Subcutaneous adipose tissue (tissue), 4 donors: ENCODE results near the gene SCP2D1. TPM values are rescaled to one million over a fixed set of nuclear protein-coding genes. Genes with fewer than 3 reads are reported as not detected.

Experiments used
- total RNA-seq, 4 donors: library from RNA; depleted of rRNA; stranded (reverse); fragments of >200 nt; gene quantifications; one replicate each; pipeline ENCODE4 v1.1.0, GENCODE V29; 2016
- TF ChIP-seq, protein P1 (sequence below): fragments of 450-650 bp; IDR thresholded peaks from one replicate; pipeline ENCODE4 v1.5.1; 2016; ENCODE audit warnings: low read depth, mild to moderate bottlenecking, control low read depth, antibody characterized with exemption, moderate library complexity

Gene SCP2D1
- total RNA-seq, 4 donors from 2014 or later = not detected

DNA sequence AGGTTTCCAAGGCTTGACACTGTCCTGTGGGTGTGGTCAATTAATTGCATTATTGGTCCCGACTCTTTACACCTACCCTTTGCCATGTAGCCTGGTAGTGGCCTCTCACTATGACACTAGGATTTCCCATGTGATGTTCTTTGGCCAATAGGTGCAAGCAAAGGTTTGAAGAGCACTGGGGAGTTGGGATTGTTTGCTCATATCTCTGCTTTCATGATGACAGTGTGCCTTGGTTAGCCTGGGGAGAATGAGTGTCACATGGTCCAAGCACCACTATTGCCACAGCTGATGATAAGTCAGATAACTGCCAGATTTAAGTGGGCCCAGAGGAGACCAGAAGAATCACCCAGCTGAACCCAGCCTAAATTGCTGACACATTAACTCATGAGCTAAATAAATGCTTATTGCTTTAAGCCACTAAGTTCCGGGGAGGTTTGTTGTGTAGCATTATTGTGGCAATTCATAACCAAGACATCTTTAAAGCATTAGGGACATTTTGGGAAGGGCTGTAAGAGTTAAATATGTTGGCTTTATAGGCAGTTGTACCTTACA lies 17.2 kb upstream of the SCP2D1 start:
- TF ChIP-seq, protein P1, sequence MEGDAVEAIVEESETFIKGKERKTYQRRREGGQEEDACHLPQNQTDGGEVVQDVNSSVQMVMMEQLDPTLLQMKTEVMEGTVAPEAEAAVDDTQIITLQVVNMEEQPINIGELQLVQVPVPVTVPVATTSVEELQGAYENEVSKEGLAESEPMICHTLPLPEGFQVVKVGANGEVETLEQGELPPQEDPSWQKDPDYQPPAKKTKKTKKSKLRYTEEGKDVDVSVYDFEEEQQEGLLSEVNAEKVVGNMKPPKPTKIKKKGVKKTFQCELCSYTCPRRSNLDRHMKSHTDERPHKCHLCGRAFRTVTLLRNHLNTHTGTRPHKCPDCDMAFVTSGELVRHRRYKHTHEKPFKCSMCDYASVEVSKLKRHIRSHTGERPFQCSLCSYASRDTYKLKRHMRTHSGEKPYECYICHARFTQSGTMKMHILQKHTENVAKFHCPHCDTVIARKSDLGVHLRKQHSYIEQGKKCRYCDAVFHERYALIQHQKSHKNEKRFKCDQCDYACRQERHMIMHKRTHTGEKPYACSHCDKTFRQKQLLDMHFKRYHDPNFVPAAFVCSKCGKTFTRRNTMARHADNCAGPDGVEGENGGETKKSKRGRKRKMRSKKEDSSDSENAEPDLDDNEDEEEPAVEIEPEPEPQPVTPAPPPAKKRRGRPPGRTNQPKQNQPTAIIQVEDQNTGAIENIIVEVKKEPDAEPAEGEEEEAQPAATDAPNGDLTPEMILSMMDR = no peak

- TF ChIP-seq, protein P1 = no peak
Measured at GRCh38 chr20:18801516-18801915, 12.1 kb upstream of the SCP2D1 start.

GRCh38 chr20:18802012-18802634 lies 11.5 kb upstream of the SCP2D1 start:
- TF ChIP-seq, protein P1 = no peak

DNA sequence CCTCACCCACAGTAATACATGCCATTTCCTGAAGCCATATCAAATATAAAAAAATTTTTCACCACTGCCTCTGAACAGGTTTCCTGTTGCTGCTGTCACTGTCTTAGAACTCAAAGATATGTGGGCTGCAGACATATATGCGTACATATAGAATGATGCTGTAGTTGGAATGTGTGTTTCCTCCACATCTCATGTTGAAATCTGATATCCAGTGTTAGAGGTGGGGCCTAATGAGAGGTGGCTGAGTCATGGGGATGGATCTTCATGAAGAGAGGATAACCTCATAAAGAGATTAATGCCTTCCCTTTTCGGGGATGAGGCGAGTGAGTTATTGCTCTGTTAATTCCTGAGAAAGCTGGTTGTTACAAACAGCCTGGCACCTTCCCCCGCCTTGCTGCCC lies 7.7 kb upstream of the SCP2D1 start:
- TF ChIP-seq, protein P1 = no peak

DNA sequence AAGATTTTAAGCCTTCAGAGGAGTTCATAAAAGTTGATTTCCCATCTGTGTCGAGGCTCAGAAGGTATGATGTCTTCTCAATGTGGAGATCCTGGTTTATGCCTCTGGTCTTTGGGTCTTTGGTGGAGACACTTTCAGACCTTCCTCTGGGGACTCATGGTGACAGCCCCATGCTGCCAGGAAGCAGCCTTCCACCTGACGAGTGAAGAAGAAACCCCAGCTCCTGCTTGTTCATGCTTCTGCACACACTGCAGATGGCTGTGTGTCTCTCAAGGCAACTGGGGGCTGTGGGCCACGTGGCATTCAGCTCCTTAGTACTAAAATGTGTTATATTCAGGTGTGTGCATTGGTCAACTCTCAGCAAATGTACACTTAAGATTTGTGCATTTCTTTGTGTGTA lies 4.9 kb upstream of the SCP2D1 start:
- TF ChIP-seq, protein P1 = no peak

DNA sequence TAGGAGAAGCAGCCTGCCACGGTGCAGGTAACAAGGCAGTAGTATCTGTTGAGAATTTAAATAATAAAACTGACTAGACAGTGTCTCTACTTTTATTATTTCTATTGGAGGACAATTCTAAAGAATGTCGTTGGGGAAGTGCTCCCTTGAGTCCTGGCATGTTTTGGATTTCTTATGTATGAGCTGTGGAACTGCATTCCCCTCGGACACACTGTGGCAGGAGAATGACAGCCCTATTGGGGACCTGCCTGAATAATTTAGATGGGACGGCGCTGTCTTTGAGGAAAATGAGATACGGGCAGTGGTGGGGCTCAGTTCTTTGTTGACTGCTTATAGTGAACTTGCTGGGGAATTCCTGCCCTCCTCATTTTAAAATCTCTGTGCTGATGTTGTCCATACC lies 2.4 kb upstream of the SCP2D1 start:
- TF ChIP-seq, protein P1 = no peak

DNA sequence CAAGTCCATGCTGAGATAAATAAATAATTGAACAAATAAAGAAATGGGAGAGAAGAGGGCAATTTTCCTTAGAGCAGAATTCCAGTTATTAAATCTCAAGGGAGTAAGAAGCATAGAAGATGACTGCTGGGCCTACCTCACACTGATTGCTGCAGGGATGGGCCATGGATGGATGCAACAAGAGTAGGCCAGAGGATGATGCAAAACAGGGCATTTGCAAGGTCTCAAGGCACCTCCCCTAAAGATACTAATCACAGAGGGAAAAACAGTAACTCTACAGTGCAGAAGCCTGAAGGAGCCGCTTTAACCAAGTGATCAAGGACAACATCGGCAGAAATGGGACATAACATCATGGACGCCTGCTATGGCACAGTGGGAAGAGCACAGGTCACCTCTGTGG lies 1.7 kb upstream of the SCP2D1 start:
- TF ChIP-seq, protein P1 = no peak
